ENCODE results near the gene FMN1. TPM values are rescaled to one million over a fixed set of nuclear protein-coding genes. Genes with fewer than 3 reads are reported as not detected.

FMN1 gene
- total RNA-seq, 3 donors from 2014 or later = 0.14 to 0.66 (median 0.48) TPM

DNA sequence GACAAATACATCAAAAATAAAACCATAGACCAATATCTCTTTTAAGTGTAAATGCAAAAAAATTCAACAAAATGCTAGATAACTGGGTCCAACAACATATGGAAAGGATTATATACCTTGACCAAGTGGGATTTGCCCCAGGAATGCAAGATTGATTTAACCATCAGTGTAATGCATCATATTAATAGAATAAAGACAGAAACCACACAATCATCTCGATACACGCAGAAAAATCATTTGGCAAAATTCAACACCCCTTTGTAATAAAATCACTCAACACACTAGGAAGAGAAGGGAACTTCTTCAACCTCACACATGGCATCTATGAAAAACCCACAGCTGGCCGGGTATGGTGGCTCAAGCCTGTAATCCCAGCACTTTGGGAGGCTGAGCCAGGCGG lies 457.2 kb downstream of the FMN1 start:
- ATAC-seq (no peak), DNase-seq (no peak)
- H3K9me3 Mint-ChIP-seq = peaks cover 12% of the 10 kb centered on the region
- no peaks in the 10 kb centered on the region for H3K36me3 Mint-ChIP-seq (ENCODE audit: insufficient read depth)
- peaks cover 16% of the 10 kb centered on the region for H3K27me3 Mint-ChIP-seq (ENCODE audit: low read depth)
- no peak overlapping the region for H3K4me3 Mint-ChIP-seq
- no peaks in the 10 kb centered on the region for H3K4me1 Mint-ChIP-seq (ENCODE audit: low read depth)

DNA sequence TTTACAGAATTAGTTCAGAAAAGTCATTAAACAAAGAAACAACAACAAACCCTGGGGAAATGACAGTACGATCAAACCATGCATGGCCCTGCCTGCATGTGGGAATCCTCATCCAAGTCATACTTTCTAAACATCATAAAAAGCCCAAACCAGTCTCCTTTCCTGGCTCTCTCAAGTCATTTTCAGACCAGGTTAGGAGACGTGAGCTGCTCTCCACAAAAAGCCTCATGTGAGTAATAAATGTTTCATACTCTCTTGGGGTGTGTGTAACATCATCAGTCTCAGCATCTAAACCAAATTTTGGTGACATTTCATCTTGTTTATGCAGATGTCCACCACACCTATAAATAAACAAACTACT lies 457.8 kb downstream of the FMN1 start:
- peaks cover 12% of the 10 kb centered on the region for H3K9me3 Mint-ChIP-seq
- H3K36me3 Mint-ChIP-seq (ENCODE audit: insufficient read depth) = no peaks in the 10 kb centered on the region
- DNase-seq (no peak), ATAC-seq (no peak)
- H3K4me1 Mint-ChIP-seq (ENCODE audit: low read depth) = no peaks in the 10 kb centered on the region
- no peak overlapping the region for H3K4me3 Mint-ChIP-seq
- H3K27me3 Mint-ChIP-seq (ENCODE audit: low read depth) = peaks cover 19% of the 10 kb centered on the region

DNA sequence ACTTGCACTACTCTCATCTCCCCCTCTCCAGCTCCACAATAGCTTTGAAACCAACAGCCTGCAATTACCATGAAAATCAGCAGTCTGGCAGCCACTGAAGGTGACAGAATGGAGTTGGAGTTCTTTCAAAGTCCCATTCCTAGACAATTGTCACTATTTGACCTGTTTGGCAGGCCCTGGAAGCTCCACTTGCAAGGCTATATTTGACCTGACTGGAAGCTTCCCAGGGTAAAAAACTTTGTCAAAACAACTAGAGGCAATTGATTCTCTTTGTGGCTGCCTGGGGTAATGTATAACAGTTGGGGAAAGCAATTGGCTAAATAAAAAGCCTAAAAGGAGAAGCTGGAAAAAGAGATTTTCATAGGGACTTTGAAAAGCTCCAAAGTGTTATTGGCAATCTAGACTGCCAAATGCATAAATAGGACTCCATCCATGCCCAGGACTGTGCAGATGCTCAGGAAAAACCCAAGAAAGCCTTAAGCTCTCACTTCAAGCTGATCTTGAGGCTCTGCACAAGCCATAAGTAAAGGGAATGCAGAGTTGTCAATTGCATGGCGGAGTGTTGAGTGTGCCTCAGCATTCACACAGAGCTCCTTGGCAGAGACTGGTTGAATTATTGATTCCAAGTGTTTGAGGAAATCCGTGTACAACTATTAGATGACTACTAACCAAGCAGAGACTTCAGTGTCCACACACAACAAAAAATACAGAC lies 458.4 kb downstream of the FMN1 start:
- peaks cover 23% of the 10 kb centered on the region for H3K27me3 Mint-ChIP-seq (ENCODE audit: low read depth)
- H3K4me3 Mint-ChIP-seq = no peak overlapping the region
- DNase-seq = no peak
- H3K9me3 Mint-ChIP-seq = peaks cover 12% of the 10 kb centered on the region
- no peaks in the 10 kb centered on the region for H3K36me3 Mint-ChIP-seq (ENCODE audit: insufficient read depth)
- no peaks in the 10 kb centered on the region for H3K4me1 Mint-ChIP-seq (ENCODE audit: low read depth)
- ATAC-seq = no peak

DNA sequence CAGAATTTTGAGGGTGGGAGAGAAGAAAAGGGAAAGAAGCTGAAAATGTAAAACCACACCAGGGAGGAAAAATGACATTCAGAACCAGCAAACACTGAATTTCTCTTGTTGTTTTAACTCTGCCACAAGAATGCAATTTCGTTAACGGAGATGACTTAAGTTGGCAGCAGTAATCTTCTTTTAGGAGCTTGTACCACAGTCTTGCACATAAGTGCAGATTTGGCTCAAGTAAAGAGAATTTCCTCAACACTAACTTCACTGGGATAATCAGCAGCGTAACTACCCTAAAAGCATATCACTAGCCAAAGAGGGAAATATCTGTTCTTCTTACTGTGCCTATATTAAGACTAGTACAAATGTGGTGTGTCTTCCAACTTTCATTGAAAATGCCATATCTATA lies 461.2 kb downstream of the FMN1 start:
- no peaks in the 10 kb centered on the region for H3K36me3 Mint-ChIP-seq (ENCODE audit: insufficient read depth)
- H3K27me3 Mint-ChIP-seq (ENCODE audit: low read depth) = peaks cover 34% of the 10 kb centered on the region
- H3K9me3 Mint-ChIP-seq = no peaks in the 10 kb centered on the region
- no peak for DNase-seq
- no peak overlapping the region for H3K4me3 Mint-ChIP-seq
- ATAC-seq = no peak
- no peaks in the 10 kb centered on the region for H3K4me1 Mint-ChIP-seq (ENCODE audit: low read depth)

DNA sequence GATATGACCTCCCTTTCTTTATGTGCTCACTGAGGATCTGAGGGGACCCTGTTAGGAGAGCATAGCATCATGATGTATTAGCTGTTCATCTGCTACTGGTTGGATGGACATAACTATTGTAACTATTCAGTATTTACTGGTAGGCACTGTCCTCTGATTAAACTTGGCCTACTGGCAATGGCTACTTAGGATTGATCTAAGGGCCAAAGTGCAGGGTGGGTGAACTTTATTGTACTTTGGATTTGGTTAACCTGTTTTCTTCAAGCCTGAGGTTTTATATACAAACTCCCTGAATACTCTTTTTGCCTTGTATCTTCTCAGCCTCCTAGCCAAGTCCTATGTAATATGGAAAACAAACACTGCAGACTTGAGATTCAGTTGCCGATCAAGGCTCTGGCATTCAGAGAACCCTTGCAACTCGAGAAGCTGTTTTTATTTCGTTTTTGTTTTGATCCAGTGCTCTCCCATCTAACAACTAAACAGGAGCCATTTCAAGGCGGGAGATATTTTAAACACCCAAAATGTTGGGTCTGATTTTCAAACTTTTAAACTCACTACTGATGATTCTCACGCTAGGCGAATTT lies 461.8 kb downstream of the FMN1 start:
- Mint-ChIP-seq H3K4me3 (no peak overlapping the region), H3K27me3 (ENCODE audit: low read depth) (peaks cover 34% of the 10 kb centered on the region)

DNA sequence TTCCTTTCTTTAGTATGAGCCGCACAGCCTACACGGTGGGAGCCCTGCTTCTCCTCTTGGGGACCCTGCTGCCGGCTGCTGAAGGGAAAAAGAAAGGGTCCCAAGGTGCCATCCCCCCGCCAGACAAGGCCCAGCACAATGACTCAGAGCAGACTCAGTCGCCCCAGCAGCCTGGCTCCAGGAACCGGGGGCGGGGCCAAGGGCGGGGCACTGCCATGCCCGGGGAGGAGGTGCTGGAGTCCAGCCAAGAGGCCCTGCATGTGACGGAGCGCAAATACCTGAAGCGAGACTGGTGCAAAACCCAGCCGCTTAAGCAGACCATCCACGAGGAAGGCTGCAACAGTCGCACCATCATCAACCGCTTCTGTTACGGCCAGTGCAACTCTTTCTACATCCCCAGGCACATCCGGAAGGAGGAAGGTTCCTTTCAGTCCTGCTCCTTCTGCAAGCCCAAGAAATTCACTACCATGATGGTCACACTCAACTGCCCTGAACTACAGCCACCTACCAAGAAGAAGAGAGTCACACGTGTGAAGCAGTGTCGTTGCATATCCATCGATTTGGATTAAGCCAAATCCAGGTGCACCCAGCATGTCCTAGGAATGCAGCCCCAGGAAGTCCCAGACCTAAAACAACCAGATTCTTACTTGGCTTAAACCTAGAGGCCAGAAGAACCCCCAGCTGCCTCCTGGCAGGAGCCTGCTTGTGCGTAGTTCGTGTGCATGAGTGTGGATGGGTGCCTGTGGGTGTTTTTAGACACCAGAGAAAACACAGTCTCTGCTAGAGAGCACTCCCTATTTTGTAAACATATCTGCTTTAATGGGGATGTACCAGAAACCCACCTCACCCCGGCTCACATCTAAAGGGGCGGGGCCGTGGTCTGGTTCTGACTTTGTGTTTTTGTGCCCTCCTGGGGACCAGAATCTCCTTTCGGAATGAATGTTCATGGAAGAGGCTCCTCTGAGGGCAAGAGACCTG lies 463.5 kb downstream of the FMN1 start:
- H3K4me3 Mint-ChIP-seq = no peak overlapping the region
- peaks cover 32% of the 10 kb centered on the region for H3K27me3 Mint-ChIP-seq (ENCODE audit: low read depth)
- DNase-seq (no peak), ATAC-seq (no peak)
- H3K36me3 Mint-ChIP-seq (ENCODE audit: insufficient read depth) = no peaks in the 10 kb centered on the region
- no peaks in the 10 kb centered on the region for H3K9me3 Mint-ChIP-seq
- no peaks in the 10 kb centered on the region for H3K4me1 Mint-ChIP-seq (ENCODE audit: low read depth)

More for the DNA sequence above, 461.8 kb downstream of the FMN1 start:
- no peaks in the 10 kb centered on the region for H3K4me1 Mint-ChIP-seq (ENCODE audit: low read depth)
- no peak for DNase-seq
- no peaks in the 10 kb centered on the region for H3K9me3 Mint-ChIP-seq
- H3K36me3 Mint-ChIP-seq (ENCODE audit: insufficient read depth) = no peaks in the 10 kb centered on the region
- no peak for ATAC-seq

DNA sequence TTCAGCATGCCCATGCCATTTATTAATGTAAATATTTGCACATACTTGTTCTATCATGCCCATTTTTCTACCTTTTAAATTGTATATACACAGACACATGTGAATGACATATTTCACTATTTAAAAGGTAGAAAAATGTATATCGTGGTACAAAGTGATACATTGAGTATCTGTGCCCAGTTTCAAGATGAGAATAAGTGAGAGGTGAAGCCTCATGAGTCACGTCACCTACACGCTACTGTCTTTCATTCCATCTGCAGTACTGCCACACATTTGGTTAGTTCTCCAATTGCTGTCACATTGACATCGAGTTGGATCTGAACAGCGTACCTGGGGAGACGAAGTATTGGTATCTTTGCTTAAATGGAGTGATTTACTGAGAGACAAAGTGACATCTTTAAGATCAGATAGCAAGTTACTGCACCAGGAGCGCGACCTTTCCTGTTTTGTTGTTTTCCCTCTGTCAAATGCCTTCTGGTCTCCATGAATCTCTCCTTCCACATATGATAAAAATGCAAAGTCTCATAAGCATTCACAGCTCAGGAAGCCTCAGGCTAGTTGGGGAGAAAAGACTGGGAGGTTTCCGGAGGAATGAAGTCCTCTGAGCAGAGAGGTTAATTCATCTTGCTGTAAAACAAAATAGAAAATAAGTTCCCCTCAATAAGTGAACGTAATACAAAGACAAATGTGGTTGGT lies 464.7 kb downstream of the FMN1 start:
- Mint-ChIP-seq H3K9me3 (no peaks in the 10 kb centered on the region), H3K36me3 (ENCODE audit: insufficient read depth) (no peaks in the 10 kb centered on the region), H3K27me3 (ENCODE audit: low read depth) (peaks cover 41% of the 10 kb centered on the region), H3K4me1 (ENCODE audit: low read depth) (no peaks in the 10 kb centered on the region), H3K4me3 (no peak overlapping the region)
- ATAC-seq (peak in 1 of 2 donors; percentile 35), DNase-seq (no peak)

DNA sequence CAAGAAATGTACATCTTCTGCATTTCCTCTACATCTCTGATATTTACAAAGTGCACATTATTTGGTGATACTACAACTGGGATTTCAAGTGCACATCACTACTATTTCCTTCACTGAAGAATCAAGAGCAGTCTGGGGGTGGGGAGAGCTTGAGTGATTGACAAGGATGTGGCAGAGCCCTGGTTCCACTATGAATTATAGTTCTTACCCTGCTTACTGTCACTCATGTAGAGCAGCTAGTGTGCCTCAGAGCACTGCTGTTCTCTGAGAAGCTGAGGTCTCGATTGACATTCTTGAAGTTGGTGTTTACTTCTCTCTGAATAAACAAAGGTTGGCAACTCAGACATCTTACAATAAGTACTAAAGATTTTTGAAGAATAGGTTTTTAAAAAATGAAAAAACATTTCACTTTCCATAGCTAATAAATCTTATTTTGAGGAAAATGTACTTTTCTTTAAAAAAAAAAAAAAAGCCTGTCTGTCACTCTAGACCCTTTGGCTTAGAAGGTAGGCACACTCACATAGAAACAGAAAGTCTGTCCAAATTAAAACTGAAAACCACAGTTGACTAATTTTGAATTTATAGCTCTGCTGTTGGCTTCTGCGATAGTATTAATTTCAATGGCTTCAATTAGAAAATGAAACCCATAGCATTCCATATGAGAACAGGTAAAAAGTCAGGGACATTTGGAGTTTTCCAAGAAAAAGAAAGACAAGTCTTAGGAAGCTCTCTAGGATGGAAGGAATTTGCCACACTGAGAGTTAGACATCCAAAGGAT lies 471.2 kb downstream of the FMN1 start:
- DNase-seq (no peak), ATAC-seq (peak; percentile 75 to 76)
- Mint-ChIP-seq H3K36me3 (ENCODE audit: insufficient read depth) (no peaks in the 10 kb centered on the region), H3K9me3 (no peaks in the 10 kb centered on the region), H3K4me3 (no peak overlapping the region), H3K27me3 (ENCODE audit: low read depth) (peaks cover 50% of the 10 kb centered on the region), H3K4me1 (ENCODE audit: low read depth) (peaks cover 8% of the 10 kb centered on the region)

DNA sequence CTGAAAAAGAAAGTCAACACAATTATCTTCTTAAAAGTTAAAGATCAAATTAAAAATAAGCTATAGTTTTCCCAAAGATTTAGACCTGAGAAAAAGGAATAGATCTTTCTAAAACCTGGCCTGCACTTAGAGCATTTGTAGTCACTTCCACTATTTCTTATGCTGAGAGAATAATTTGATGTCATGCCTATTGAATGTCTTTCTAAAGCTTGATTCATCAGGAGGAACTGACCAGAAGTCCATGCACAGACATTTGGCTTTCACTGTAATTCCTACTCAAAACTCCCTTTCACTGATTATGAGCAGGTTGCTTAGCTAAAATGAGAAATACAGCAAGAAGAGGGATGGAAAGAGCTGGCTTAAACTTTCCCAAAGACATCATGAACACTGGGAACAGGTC lies 472.4 kb downstream of the FMN1 start:
- ATAC-seq (no peak), DNase-seq (no peak)
- Mint-ChIP-seq H3K36me3 (ENCODE audit: insufficient read depth) (no peaks in the 10 kb centered on the region), H3K9me3 (no peaks in the 10 kb centered on the region), H3K27me3 (ENCODE audit: low read depth) (peaks cover 56% of the 10 kb centered on the region), H3K4me3 (no peak overlapping the region), H3K4me1 (ENCODE audit: low read depth) (peaks cover 8% of the 10 kb centered on the region)

DNA sequence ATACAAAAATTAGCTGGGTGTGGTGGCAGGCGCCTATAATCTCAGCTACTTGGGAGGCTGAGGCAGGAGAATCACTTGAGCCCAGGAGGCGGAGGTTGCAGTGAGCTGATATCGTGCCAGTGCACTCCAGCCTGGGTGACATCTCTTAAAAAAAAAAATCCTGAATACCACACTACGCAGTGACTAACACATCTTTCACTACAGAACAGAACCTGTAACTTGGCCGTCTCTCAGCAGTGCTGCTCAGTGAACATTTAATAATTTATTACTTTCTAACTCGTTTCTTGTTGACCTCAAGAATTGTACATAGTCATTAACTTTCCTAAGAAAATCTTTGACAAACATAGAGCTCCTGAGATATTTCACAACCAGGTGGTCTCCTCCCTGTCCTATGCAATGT lies 472.9 kb downstream of the FMN1 start:
- no peaks in the 10 kb centered on the region for H3K36me3 Mint-ChIP-seq (ENCODE audit: insufficient read depth)
- no peaks in the 10 kb centered on the region for H3K9me3 Mint-ChIP-seq
- peaks cover 59% of the 10 kb centered on the region for H3K27me3 Mint-ChIP-seq (ENCODE audit: low read depth)
- peaks cover 13% of the 10 kb centered on the region for H3K4me1 Mint-ChIP-seq (ENCODE audit: low read depth)
- no peak overlapping the region for H3K4me3 Mint-ChIP-seq
- ATAC-seq (no peak), DNase-seq (no peak)

DNA sequence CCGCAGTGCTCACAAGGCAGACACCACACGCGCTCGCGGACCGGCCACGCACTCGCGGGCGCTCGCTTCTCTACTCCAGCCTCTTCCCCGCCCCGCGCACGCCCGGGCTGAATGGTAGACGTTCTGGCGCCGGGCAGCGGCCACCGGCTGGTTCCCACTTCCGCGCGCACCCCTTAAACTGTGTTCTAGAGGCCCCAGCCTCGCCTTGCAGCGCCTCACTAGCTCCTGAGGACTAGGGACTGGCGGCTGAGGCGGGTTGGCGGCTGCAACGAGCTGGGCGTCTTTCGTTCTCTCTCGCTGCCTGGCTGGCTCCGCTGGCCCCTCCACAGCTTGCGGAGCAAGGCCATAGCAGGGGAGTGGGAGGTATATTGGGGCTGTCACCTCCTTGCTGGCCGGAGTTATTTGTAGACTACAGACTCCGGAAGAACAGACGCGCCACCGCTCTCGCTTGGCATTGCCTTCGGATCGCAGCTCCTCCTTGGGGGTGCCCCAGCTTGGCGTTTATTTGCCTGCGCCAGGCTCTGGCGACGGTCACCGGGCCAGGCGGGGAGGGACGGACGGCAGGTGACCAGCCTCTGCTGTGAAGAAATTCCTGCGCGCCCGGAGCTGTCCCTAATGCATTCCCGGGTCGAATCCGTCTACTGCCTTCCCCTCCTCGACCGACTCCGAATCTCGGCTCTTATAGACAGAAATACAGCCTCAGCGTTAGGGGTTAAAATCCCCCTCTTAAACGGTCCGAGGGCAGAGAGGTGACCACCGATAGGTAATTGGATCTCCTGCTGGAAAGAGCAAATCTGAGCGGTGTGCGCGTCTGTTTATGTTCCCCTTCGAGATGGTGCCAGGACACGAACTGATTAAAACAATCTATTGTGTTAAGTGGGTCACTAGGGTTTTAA lies 475.4 kb downstream of the FMN1 start:
- peaks cover 58% of the 10 kb centered on the region for H3K27me3 Mint-ChIP-seq (ENCODE audit: low read depth)
- peak; percentile 15 to 19 for ATAC-seq
- no peaks in the 10 kb centered on the region for H3K36me3 Mint-ChIP-seq (ENCODE audit: insufficient read depth)
- no peaks in the 10 kb centered on the region for H3K9me3 Mint-ChIP-seq
- H3K4me3 Mint-ChIP-seq = no peak overlapping the region
- peaks cover 14% of the 10 kb centered on the region for H3K4me1 Mint-ChIP-seq (ENCODE audit: low read depth)
- no peak for DNase-seq

DNA sequence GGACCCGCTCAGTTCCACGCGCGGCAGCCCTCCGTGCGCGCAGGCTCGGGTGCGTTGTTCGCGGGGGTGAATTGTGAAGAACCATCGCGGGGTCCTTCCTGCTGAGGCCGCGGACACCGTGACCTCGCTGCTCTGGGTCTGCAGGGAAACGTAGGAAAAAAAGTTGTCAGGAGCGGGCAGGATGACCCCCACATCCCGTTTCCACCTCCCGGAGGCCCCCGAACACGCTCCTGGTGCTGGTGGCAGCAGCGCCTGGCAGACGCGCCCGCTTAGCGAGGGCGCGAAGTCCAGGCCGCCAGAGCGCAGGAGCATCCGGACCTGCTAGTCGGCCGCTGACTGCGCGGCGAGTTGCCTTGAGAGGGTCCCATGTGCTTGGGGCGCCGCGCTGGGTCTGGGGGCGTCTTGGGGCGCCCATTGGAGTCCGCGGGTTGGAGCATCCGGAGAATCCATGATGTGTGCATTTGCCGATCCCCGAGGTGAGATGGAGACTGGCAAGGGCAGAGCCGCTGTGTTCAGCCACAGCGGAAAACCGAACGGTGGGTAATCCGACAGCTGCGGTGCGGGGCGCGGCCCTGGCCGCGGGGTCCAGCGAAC lies 476.2 kb downstream of the FMN1 start:
- H3K36me3 Mint-ChIP-seq (ENCODE audit: insufficient read depth) = no peaks in the 10 kb centered on the region
- no peak overlapping the region for H3K4me3 Mint-ChIP-seq
- peak; percentile 12 to 23 for ATAC-seq
- H3K27me3 Mint-ChIP-seq (ENCODE audit: low read depth) = peaks cover 58% of the 10 kb centered on the region
- H3K4me1 Mint-ChIP-seq (ENCODE audit: low read depth) = peaks cover 14% of the 10 kb centered on the region
- DNase-seq = no peak
- H3K9me3 Mint-ChIP-seq = no peaks in the 10 kb centered on the region
